ENCODE results near the gene EXOSC10. TPM values are rescaled to one million over a fixed set of nuclear protein-coding genes. Genes with fewer than 3 reads are reported as not detected.

Gene EXOSC10
- total RNA-seq, 1 donor from 2014 or later = 62.6 TPM

DNA sequence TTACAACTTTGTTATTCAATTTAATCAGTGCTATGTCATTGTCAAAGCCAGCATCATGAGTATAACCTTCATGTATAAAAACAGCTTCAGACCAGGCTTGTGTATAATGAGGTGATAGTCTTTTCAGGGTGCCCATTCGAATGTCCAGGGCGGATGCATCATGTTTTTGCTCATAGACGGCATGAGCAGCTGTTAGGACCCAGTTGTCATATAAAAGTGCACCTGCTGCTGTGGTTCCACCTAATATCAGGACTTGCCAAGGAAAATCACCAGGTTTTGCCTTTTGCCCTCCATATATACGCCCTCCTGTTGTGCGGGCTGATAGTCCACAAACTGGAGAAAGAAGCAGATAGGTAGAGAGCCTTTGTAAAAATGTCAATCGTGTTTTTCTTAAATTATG is 72.4 kb downstream of the EXOSC10 start:
- no peak for DNase-seq (ENCODE audit: extremely low spot score in 2 of 2)
- Histone ChIP-seq H3K27ac (no peak overlapping the region), H3K36me3 (peaks cover 0 to 46% of the 10 kb centered on the region in 2 donors), H3K4me3 (no peak overlapping the region), H3K9me3 (no peaks in the 10 kb centered on the region), H3K27me3 (no peaks in the 10 kb centered on the region), H3K4me1 (no peaks in the 10 kb centered on the region)
- TF ChIP-seq, protein P1, sequence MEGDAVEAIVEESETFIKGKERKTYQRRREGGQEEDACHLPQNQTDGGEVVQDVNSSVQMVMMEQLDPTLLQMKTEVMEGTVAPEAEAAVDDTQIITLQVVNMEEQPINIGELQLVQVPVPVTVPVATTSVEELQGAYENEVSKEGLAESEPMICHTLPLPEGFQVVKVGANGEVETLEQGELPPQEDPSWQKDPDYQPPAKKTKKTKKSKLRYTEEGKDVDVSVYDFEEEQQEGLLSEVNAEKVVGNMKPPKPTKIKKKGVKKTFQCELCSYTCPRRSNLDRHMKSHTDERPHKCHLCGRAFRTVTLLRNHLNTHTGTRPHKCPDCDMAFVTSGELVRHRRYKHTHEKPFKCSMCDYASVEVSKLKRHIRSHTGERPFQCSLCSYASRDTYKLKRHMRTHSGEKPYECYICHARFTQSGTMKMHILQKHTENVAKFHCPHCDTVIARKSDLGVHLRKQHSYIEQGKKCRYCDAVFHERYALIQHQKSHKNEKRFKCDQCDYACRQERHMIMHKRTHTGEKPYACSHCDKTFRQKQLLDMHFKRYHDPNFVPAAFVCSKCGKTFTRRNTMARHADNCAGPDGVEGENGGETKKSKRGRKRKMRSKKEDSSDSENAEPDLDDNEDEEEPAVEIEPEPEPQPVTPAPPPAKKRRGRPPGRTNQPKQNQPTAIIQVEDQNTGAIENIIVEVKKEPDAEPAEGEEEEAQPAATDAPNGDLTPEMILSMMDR (IDR thresholded peaks at IDR 0.05) = no peak
- TF ChIP-seq POLR2AphosphoS5 (IDR thresholded peaks at IDR 0.05; ENCODE audit: insufficient read depth in 1 of 2, low read depth in 1 of 2) (no peak), POLR2A (IDR thresholded peaks at IDR 0.05) (no peak)
- intact Hi-C loops (cut with DNase I) = no loop called here

- intact Hi-C loops (cut with DNase I) = no loop called here
- H3K36me3 ChIP-seq = peaks cover 0 to 50% of the 10 kb centered on the region in 2 donors
- DNase-seq (ENCODE audit: extremely low spot score in 2 of 2) = no peak
Observed at GRCh38 chr1:11026903-11027302, 72.8 kb downstream of the EXOSC10 start.

GRCh38 chr1:11026052-11026451 is 73.6 kb downstream of the EXOSC10 start:
- Histone ChIP-seq H3K4me1 (no peaks in the 10 kb centered on the region), H3K9me3 (no peaks in the 10 kb centered on the region), H3K36me3 (peaks cover 0 to 58% of the 10 kb centered on the region in 2 donors), H3K27me3 (no peaks in the 10 kb centered on the region), H3K27ac (no peak overlapping the region), H3K4me3 (no peak overlapping the region)
- TF ChIP-seq POLR2A (IDR thresholded peaks at IDR 0.05) (no peak), POLR2AphosphoS5 (IDR thresholded peaks at IDR 0.05; ENCODE audit: insufficient read depth in 1 of 2, low read depth in 1 of 2) (no peak)
- TF ChIP-seq, protein P1 (IDR thresholded peaks at IDR 0.05) = no peak
- DNase-seq (ENCODE audit: extremely low spot score in 2 of 2) = no peak
- intact Hi-C loops (cut with DNase I) = no loop called here

More at GRCh38 chr1:11026903-11027302, 72.8 kb downstream of the EXOSC10 start:
- TF ChIP-seq POLR2AphosphoS5 (IDR thresholded peaks at IDR 0.05; ENCODE audit: insufficient read depth in 1 of 2, low read depth in 1 of 2) (no peak), POLR2A (IDR thresholded peaks at IDR 0.05) (no peak)
- TF ChIP-seq, protein P1 (IDR thresholded peaks at IDR 0.05) = no peak
- Histone ChIP-seq H3K27ac (no peak overlapping the region), H3K4me1 (no peaks in the 10 kb centered on the region), H3K9me3 (no peaks in the 10 kb centered on the region), H3K27me3 (no peaks in the 10 kb centered on the region), H3K4me3 (no peak overlapping the region)

GRCh38 chr1:11025618-11026017 is 74.1 kb downstream of the EXOSC10 start:
- Histone ChIP-seq H3K36me3 (peaks cover 0 to 62% of the 10 kb centered on the region in 2 donors), H3K9me3 (no peaks in the 10 kb centered on the region), H3K4me3 (no peak overlapping the region), H3K4me1 (no peaks in the 10 kb centered on the region), H3K27ac (no peak overlapping the region), H3K27me3 (no peaks in the 10 kb centered on the region)
- TF ChIP-seq, protein P1 (IDR thresholded peaks at IDR 0.05) = no peak
- intact Hi-C loops (cut with DNase I) = no loop called here
- DNase-seq (ENCODE audit: extremely low spot score in 2 of 2) = no peak

DNA sequence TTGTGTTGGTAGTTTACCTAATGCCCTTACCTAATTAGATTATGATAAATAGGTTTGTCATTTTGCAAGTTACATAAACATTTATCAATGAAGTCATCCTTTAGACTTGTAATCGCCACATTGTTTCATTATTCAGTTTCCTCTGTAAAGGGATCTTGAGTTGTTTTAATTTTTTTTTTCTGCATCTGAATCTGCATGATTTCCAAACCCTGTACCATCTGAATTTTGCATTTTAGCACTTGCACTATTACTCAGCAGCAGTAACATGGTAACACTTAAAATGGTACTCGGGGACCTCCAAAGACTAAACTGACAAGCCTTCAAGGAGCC is 74.8 kb downstream of the EXOSC10 start:
- Histone ChIP-seq H3K9me3 (no peaks in the 10 kb centered on the region), H3K27ac (no peak overlapping the region), H3K27me3 (no peaks in the 10 kb centered on the region), H3K4me1 (no peaks in the 10 kb centered on the region), H3K4me3 (no peak overlapping the region), H3K36me3 (peaks cover 0 to 64% of the 10 kb centered on the region in 2 donors)
- intact Hi-C loops (cut with DNase I) = no loop called here
- no peak for DNase-seq (ENCODE audit: extremely low spot score in 2 of 2)
- no peak for TF ChIP-seq POLR2AphosphoS5 (IDR thresholded peaks at IDR 0.05; ENCODE audit: insufficient read depth in 1 of 2, low read depth in 1 of 2)
- TF ChIP-seq POLR2A (IDR thresholded peaks at IDR 0.05) = no peak
- TF ChIP-seq, protein P1 (IDR thresholded peaks at IDR 0.05) = no peak
